Stimulated activated CD8-positive, alpha-beta memory T cell treated with anti-CD3 and anti-CD28 coated beads, Interleukin-4, amount 100 ng/mL, for 1 hour (primary cell): Measurements from ENCODE around the gene OPRL1.
"Not testable (repeated sequence)": the region's sequence is repeated elsewhere in the genome, so short reads cannot be mapped to it uniquely, and the experiment has no call there.

Experiments used
- DNase-seq, 2 donors: peaks; one replicate each; pipeline ENCODE4 v3.0.0-alpha.2; 2020; ENCODE audit warnings: low read depth in 2 of 2, low spot score in 1 of 2

The OPRL1 gene

GRCh38 chr20:64114356-64114971 lies 34.6 kb downstream of the OPRL1 start:
- no peak for DNase-seq

GRCh38 chr20:64115171-64115911 lies 35.5 kb downstream of the OPRL1 start:
- no peak for DNase-seq

- DNase-seq, result no peak
Observed at GRCh38 chr20:64116016-64116415, 36.1 kb downstream of the OPRL1 start.

DNA sequence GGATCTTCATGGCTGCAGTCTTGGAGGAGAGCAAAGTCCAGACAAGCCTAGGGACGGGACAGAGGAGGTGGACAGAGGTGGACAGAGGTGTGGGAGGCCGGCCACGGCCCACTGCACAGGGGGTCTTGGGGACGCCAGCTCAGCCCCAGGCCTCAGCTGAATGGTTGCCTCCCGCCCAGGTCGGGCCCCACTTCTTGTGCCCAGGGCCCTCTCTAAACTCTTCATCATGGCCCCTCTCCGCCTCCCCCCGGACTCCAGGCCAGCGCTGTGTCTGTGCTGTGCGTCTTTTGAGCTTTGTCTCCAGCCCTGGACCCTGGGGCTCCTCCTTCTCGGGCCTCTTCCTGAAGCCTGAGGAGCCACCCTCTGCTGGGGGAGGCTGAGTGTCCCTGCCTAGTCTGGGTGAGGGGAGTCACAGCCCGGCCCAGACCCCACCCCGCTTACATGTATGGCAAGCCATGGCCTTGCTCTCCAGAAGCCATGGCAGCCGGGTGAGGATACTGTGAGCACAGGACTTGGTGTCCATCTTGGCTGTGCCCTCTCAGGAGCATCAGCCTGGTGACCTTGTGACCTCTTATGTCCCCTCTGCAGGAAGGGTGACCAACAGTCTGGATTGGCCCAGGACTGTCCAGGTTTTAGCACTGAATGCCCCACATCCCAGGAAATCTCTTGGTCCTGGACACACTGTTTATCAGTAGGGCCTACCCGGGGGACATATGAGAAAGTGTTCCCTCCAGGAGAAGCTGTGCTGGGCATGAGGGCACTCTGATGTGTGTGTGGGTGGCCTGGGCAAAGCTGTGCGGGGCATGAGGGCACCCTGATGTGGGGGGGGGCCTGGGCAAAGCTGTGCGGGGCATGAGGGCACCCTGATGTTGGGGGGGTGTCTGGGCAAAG lies 36.9 kb downstream of the OPRL1 start:
- DNase-seq, result no peak

DNA sequence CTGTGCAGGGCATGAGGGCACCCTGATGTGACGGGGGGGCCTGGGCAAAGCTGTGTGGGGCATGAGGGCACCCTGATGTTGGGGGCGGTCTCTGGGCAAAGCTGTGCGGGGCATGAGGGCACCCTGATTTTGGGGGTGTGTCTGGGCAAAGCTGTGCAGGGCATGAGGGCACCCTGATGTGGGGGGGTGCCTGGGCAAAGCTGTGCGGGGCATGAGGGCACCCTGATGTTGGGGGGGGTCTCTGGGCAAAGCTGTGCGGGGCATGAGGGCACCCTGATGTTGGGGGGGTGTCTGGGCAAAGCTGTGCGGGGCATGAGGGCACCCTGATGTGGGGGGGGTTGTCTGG lies 37.5 kb downstream of the OPRL1 start:
- not testable (repeated sequence) for DNase-seq

DNA sequence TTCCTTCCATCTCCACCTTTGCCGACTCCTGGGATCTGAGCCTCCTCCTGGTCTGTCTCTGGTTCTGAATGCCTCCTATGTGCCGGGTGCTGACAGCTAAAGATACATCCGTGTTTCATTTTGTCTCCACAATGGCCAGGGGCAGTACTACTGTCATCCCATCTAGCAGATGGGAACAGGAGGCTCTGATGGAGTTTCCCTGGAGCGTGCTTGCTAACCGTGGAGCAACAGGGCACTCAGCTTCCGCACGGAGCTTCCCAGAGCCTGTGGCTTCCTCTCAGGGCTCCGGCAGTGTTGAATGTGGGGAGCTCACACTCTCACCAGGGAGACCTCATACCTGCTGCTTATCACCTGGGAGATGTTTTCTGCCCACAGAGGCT lies 39.4 kb downstream of the OPRL1 start:
- DNase-seq, result no peak

- DNase-seq, result no peak
Observed at GRCh38 chr20:64119681-64120341, 39.9 kb downstream of the OPRL1 start.

- no peak for DNase-seq
Observed at GRCh38 chr20:64121586-64121985, 41.7 kb downstream of the OPRL1 start.

DNA sequence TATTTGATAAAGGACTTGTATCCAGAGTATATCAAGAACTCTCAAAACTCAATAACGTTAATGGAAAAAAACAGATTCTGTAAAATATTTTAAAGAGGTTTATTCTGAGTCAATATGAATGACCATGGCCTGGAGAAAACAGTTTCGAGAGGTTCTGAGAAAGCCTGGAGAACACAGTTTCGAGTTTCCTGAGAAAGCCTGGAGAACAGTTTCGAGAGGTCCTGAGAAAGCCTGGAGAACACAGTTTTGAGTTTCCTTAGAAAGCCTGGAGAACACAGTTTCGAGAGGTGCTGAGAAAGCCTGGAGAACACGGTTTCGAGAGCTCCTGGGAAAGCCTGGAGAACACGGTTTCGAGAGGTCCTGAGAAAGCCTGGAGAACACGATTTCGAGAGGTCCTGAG lies 43.0 kb downstream of the OPRL1 start:
- DNase-seq, result not testable (repeated sequence)

DNA sequence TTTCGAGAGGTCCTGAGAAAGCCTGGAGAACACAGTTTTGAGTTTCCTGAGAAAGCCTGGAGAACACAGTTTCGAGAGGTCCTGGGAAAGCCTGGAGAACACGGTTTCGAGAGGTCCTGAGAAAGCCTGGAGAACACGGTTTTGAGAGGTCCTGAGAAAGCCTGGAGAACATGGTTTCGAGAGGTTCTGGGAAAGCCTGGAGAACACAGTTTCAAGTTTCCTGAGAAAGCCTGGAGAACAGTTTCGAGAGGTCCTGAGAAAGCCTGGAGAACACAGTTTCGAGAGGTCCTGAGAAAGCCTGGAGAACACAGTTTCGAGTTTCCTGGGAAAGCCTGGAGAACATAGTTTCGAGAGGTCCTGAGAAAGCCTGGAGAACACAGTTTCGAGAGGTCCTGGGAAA lies 43.6 kb downstream of the OPRL1 start:
- not testable (repeated sequence) for DNase-seq

GRCh38 chr20:64129146-64129782 lies 49.4 kb downstream of the OPRL1 start:
- DNase-seq, result no peak

DNA sequence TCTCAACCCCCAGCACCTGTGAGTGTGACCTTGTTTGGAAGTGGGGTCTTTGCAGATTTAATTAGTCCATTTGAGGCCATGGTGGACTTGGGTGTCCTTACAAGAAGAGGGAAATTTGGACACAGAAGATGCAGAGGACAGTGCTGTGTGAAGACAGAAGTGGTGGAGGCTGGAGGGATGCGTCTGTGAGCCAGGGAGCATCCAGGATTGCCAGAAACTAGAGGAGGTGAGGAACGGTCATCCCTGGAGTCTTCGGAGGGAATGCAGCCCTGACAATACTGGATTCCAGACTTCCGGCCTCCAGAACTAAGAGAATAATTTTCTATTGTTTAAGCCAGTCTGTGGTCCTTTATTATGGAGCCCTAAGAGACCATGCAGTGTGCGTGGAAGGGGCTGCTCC lies 50.4 kb downstream of the OPRL1 start:
- no peak for DNase-seq

DNA sequence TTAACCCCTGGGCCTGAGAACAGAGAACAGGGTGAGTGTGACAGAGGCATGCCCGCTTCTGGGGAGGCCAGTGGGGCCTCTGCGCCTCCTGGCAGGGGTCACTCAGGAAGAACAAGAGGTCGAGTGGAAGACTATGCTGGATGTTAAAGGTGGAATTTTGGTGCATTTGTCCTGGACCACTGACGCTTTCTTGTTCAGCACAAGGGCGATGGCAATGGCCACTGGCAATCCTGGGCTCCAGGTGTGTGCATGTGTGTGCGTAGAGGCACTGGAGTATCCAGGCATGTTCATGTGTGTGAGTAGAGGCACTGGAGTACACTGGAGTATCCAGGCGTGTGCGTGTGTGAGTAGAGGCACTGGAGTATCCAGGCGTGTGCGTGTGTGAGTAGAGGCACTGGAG lies 51.0 kb downstream of the OPRL1 start:
- DNase-seq, result no peak

DNA sequence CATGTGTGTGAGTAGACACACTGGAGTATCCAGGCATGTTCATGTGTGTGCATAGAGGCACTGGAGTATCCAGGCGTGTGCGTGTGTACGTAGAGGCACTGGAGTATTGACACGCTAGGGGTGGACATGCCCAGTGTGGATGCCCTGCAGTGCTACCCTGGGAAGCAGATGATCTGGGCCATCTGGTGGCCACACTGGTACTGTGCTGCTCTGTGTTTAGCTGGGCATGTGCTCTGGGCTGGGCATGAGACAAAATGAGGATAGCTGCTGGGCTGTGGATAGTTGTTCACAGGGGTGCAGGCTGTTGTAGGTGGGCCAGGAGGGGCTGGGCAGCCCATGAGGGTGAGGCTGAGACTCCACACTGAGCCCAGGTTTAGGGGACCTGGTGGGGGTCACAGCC lies 51.5 kb downstream of the OPRL1 start:
- no peak for DNase-seq

- DNase-seq, result no peak
Observed at GRCh38 chr20:64133951-64134407, 54.1 kb downstream of the OPRL1 start.

GRCh38 chr20:64134744-64135143 lies 54.9 kb downstream of the OPRL1 start:
- DNase-seq, result not testable (repeated sequence)

GRCh38 chr20:64136004-64136710 lies 56.3 kb downstream of the OPRL1 start:
- no peak for DNase-seq

GRCh38 chr20:64137598-64138031 lies 57.7 kb downstream of the OPRL1 start:
- DNase-seq, result no peak

GRCh38 chr20:64138276-64138815 lies 58.5 kb downstream of the OPRL1 start:
- DNase-seq, result no peak
